ENCODE data around the gene PRORP.
"Not testable (repeated sequence)": the region's sequence is repeated elsewhere in the genome, so short reads cannot be mapped to it uniquely, and the experiment has no call there.

The PRORP gene

GRCh38 chr14:35121887-35122695 lies at the start of gene PRORP, which contains the start of gene PPP2R3C:
PRORP (plus strand) TSS chr14:35122552; CDS start chr14:35123246, 694 bp downstream.
PPP2R3C (minus strand) TSS chr14:35121990; CDS start chr14:35121959, 31 bp downstream.
- DNase-seq = peak; percentile 87

DNA sequence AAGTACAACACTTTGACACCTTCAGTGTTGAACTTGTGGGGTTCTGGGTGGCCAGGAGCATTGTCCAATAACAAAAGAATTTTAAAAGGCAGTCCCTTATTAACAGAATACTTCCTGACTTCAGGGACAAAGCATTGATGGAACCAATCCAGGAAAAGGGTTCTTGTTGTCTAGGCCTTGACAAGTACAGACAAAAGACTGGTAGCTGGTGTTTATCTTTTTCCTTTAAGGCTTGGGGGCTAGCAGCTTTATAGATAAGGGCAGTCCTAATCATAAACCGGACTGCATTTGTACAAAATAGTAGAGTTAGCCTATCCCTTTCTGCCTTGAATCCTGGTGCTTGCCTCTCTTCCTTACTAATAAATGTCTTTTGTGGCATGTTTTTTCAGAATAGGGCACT lies 48.9 kb upstream of the PRORP start:
- no peak for DNase-seq

DNA sequence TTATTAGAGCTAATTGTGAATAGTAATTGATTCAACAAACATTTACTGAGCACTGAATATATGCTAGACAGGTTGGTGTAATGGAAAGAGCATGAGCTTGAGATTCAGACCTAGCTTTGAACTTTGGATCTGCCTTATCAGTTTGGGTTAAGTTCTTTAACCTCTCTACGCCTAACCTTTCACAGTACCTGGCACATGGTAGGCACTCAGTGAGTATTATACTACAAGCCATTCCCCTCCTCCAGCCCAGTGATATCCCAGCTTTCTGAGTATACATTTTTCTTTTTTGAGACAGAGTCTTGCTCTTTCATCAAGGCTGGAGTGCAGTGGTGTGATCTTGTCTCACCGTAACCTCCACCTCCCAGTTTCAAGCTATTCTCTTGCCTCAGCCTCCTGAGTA lies 44.3 kb upstream of the PRORP start:
- DNase-seq = no peak

DNA sequence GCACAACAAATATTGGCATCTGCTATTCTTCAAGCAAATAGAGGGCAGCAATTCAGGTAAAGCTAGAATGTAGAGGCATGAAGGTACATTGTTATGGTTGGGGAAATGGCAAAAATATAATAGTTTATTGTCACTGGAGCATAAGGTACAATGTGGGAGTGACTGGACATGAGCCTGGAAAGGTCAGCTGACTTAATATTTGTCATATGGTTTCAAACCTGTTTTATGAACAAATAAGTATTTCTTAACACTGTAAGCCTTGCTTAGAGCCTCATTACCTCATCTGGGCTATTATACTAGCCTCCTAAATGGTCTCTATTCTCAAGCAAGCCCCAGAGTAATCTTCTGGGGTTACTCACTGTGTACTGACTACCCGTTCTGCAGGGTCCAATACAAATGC lies 42.6 kb upstream of the PRORP start:
- no peak for DNase-seq

DNA sequence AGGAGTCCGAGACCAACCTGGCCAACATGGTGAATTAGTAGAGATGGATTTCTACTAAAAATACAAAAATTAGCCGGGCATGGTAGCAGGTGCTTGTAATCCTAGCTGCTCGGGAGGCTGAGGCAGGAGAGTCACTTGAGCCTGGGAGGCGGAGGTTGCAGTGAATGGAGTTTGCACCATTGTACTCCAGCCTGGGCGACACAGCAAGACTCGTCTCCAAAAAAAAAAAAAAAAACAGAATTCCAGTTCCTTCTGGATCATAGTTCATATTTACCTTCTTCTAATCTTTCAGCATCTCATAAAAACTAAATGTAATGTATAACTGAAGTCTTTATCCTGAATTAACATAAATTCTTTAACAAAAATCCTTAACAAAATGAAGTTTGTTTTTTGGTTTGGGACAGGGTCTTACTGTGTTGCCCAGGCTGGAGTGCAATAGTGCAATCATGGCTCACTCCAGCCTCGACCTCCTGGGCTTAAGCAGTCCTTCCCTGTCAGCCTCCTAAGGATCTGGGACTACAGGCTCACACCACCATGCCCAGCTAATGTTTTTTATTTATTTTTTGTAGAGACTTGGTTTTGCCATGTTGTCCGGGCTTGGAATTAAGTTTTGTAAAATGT lies 38.7 kb upstream of the PRORP start:
- DNase-seq = no peak

GRCh38 chr14:35085441-35085840 lies 36.9 kb upstream of the PRORP start:
- DNase-seq = no peak

- no peak for DNase-seq
Observed at GRCh38 chr14:35088514-35088913, 33.8 kb upstream of the PRORP start.

GRCh38 chr14:35094645-35095044 lies 27.7 kb upstream of the PRORP start:
- not testable (repeated sequence) for DNase-seq

GRCh38 chr14:35107866-35108265 lies 14.5 kb upstream of the PRORP start:
- DNase-seq = no peak

DNA sequence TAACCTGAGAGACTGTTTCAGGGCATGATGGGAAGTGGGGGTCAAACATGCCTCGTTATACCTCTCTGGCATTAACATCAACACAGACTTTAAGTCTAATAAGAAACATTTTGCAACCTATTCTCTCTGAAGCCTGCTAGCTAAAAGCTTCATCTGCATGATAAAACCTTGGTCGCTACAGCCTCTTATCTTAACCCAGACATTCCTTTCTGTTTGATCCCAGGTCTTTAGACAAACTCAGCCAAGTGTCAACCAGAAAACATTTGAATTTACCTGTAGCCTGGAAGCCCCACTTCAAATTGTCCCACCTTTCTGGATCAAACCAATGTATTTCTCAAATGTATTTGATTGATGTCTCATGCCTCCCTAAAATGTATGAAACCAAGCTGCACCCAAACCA lies 9.7 kb upstream of the PRORP start:
- DNase-seq = no peak

DNA sequence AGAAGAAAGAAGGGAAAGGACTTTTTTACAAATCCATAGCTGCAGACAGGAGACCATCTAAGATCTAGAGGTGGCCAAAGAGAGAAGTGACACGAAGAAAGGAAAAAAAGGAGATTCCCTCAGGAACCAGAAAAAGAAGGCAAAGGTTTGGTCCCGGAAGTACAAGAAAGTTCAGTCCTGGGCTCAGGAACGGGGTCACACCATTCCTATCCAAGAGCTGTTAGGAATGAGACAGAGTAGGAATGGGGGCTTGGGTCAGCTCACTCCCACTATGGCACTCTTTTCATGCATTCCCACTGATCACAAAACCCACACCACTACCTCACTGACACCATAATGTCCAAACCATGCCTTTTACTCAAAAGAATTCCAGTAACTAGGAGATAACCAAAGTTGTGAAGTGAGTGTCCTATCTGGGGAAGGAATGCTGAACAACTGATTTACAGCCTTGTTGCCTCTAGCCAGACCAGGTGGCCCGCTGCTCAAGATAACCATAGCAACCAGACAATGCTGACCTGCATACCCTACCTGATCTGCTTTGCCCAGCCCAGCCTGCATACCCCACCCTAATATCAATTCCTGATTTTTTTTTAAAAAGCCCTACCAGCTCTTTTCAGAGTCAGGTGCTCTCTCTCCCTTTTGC lies 8.9 kb upstream of the PRORP start:
- DNase-seq = no peak

DNA sequence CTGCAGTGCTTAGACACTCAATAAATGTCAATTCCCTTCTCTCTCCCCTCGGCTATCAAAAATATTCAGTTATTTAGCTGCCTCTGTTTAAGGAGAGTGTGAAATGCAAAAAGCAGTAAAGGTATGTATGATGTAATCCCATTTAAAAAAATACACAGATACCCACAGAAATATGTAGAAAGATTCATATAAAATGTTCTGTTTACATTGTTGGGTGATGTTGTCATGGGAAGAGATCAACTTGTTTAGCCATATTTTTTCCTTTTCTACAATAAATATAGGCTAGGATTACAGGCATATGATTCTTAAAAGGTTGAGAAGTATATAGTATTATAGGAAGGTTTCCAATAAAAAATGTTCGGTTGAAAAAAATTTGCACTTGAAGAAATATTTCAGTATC lies 8.3 kb upstream of the PRORP start:
- no peak for DNase-seq

DNA sequence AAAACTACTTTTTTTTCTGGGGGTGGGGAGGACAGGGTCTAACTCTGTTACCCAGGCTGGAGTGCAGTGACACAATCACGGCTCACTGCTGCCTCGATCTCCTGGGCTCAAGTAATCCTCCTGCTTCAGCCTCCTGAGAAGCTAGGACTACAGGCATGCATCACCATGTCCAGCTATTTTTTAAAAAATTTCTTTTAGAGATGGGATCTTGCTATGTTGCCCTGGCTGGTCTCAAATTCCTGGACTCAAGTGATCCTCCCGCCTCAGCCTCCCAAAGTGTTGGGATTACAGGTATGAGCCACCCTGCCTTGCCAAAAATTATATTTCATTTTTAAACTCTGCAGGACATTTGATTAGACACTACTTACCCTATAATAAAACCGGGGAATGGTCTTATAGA lies 6.1 kb upstream of the PRORP start:
- no peak for DNase-seq

DNA sequence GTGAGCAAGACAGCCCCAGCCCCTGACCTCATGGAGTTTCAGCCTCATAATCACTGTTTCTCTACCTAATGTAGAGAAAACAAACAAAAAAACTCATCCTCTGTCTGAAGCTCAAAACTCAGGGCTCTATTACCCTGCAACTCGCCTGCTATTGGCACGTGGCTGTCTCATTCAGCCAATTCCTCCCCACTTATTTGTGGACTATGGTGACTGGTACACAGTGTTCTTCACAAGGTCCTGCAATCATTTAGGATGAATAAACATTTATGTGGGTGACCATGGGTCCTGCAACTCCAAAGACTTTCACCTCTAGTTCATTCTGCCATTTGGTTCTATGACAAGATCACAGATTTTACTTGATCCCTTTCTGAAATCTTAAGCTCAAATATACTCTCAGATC lies 5.2 kb upstream of the PRORP start:
- no peak for DNase-seq

DNA sequence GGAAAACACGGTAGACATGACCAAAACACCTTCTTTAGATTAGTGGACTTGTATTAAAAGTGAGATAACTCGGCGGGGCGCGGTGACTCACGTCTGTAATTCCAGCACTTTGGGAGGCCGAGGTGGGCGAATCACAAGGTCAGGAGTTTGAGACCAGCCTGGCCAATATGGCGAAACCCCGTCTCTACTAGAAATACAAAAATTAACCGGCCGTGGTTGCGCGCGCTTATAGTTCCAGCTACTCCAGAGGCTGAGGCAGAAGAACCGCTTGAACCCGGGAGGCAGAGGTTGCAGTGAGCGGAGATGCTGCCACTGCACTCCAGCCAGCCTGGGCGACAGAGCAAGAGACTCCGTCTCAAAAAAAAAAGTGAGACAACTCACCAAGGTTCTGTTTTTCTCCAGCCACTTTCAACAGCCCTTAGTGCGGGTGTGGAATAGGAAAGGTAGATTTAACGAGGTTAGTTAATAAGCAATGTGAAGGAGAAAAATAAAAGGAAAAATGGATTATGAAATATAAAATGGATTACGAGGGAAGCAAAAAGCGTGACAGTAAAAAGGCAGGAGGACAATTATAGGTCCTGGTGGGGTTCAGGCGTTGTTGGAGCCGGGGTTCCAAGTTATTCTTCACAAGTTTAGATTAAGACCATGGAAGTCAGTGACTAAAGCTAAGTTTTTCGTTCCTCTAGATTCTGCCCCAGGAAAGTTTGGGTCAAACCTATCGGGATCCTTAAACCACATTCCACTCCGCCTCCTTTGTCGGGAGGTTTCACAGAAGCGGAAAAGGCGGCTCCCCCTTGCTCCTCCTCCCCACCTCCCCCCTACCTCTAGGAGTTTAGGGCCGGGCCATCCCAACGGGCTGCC lies 1.1 kb upstream of the PRORP start:
- no peak for DNase-seq

DNA sequence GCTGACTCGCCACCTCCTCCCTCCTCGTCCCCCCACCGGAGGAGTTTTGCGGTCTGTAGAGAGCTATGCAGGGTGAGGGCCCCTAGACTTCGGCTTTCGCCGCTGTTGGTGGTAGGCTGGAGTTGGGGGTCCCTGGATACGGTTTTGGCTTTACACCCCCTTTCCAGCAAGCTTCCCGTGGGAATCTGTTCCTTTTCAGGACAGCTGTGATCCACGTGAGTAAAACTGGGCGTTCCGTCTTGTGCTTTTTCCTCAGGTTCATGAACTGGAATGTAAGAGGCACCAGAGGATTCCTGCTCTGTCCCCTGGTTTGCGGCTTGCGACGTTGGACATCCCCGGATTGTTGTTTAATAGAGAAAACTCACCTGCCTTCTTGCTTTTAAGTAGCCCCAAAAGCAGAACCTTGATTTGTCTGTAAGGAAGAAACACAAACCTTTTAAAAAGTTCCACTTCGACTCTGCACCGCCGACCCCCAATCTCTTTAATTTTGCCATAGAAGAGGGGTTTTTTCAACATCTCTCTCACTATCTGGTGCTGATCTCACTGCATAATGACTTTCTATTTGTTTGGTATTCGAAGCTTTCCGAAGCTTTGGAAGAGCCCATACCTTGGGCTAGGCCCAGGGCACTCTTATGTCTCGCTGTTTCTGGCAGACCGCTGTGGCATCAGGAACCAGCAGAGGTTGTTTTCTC lies 490 bp downstream of the PRORP start:
- DNase-seq = no peak

- DNase-seq = no peak
Observed at GRCh38 chr14:35123388-35123703, 994 bp downstream of the PRORP start.

- no peak for DNase-seq
Observed at GRCh38 chr14:35124127-35124526, 1.8 kb downstream of the PRORP start.

- DNase-seq = no peak
Observed at GRCh38 chr14:35133542-35134328, 11.4 kb downstream of the PRORP start.

DNA sequence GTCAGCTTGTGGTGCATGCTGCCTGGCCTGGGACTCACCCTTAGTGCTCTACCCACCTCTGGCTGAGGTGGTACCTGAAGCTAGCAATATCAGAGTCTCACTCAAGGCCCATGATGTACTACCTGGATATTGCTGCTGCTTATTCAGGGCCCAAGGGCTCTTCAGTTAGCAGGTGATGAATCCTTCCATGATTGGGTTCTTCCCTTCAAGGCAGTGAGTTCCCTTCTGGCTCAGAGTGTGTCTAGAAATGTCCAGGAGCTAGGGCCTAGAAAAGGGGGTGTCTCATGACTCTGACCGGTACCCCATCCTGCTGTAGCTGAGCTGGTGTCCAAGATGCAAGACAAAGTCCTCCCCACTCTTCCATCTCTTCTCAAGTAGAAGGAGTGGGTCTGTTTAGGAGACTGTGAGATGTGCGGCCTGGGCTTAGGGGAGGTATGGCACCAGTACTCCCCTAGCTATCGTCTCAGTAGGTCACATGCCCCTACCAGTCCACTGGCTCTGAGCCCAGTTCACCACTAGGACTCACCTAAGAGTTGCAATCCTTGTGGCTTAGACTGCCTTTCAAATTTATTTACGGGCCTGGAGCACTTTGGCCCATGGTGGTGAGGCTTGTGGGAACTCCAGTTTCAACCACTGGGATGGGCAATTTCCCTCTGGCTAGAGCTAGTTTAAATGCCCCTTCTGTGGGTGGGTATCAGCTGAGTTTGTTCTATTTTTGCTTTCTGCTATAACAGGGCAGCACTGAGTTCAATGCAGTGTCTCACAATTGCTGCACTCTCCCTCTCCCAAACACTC lies 12.2 kb downstream of the PRORP start:
- DNase-seq = no peak

- DNase-seq = no peak
Observed at GRCh38 chr14:35138585-35138984, 16.2 kb downstream of the PRORP start.

All from NCI-H1417 treated with DMSO at 0.1 percent for 48 hours (cell line).